ENCODE data around the gene TYW3.

GRCh38 chr1:74693473-74693872, 39.5 kb upstream of the TYW3 start:
- TF ChIP-seq, protein P1, sequence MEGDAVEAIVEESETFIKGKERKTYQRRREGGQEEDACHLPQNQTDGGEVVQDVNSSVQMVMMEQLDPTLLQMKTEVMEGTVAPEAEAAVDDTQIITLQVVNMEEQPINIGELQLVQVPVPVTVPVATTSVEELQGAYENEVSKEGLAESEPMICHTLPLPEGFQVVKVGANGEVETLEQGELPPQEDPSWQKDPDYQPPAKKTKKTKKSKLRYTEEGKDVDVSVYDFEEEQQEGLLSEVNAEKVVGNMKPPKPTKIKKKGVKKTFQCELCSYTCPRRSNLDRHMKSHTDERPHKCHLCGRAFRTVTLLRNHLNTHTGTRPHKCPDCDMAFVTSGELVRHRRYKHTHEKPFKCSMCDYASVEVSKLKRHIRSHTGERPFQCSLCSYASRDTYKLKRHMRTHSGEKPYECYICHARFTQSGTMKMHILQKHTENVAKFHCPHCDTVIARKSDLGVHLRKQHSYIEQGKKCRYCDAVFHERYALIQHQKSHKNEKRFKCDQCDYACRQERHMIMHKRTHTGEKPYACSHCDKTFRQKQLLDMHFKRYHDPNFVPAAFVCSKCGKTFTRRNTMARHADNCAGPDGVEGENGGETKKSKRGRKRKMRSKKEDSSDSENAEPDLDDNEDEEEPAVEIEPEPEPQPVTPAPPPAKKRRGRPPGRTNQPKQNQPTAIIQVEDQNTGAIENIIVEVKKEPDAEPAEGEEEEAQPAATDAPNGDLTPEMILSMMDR (IDR thresholded peaks at IDR 0.05; ENCODE audit: low read depth, low read length), result no peak
- TF ChIP-seq POLR2A (IDR thresholded peaks at IDR 0.05; ENCODE audit: extremely low read depth, insufficient read length), result no peak
